TTC549 (cell line): ENCODE data around the gene PXN.
"Not testable (repeated sequence)": the region's sequence is repeated elsewhere in the genome, so short reads cannot be mapped to it uniquely, and the experiment has no call there.

Source experiments
- FAIRE-seq: peaks from 2 replicates; lab custom pipeline; 2012; peaks lifted over from hg19 to GRCh38; lab: Jason Lieb, UNC

Gene PXN

GRCh38 chr12:120241561-120242274 is 23.8 kb downstream of the PXN start:
- no peak for FAIRE-seq

- no peak for FAIRE-seq
Measured at GRCh38 chr12:120240495-120240833, 25.1 kb downstream of the PXN start.

- no peak for FAIRE-seq
Measured at GRCh38 chr12:120239776-120240494, 25.6 kb downstream of the PXN start.

DNA sequence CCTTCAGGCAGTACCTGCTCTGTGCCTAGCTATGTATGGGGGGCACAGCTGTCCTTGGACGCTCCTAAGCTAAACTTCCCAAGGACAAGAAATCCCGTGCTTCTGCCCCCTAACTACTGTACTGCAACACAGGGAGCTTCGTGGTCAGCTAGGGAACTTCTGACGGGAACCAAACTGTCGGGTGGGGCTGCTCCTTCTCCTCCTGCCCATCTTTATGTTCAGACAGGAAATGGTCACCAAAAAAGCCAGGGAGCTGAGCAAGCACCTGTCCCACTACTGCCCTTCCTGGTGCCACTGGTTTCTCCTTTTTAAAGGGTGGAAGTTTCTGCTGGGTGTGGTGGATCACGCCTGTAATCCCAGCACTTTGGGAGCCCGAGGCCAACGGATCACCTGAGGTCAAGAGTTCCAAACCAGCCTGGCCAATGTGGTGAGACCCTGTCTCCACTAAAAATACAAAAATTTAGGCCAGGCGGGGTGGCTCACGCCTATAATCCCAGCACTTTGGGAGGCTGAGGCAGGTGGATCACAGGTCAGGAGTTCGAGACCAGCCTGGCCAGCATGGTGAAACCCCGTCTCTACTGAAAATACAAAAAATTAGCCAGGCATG is 26.6 kb downstream of the PXN start:
- no peak for FAIRE-seq

DNA sequence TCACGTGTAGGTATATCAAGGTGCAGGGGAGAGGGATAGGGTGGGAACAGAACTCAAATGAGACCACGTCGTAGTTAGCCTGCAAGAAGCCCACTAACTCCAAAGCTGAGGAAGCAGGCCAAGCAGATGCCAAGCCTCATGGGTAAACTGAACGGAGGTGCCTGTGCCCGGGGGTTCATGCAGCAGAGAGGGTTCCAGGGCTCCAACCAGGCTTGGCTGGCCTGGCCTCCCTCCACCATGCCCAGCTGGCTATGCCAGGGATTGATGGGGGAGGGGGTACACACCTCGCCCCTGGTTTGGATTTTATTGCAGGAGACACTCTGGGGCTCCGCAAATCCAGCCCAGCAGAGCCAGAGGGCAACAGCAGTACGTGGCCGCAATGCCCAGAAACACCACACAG is 27.3 kb downstream of the PXN start:
- FAIRE-seq = no peak

DNA sequence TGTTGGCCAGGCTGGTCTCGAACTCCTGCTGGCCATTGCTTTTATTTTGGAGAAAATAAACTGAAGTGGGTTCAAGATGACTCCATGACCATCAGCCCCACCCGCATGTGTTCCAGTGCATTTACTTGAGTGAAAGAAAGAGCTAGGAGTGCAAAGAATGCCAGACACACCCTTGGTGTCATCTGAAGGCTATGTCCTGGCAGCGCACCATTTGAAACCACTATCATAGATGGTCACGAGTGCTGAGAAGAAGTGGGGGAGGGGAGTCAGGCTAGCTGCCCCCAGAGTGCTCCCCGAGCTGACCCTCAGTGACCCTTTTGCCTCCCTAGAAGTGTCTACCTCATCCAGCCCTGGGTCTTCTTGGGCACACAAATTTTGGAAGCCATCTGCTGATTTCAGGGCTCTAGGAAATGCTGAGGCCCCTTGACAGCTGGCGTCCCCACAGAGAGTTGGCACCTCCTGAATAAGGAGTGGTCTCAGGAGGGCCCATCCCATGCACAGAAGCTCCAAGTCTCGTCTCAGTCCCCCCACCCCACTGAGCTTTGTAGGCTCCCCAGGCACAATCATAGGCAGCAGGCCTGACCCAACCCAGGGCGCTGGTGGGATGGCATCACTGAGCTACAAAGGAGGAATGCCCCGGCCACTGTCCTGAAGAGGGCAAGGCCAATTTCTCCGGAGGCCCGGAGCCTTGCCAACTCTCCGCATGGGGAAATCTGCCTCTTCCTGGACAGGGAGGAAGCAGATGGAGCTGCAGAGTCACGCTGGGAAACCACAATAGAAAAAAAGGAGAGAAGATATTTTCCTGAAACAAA is 28.0 kb downstream of the PXN start:
- FAIRE-seq = no peak

GRCh38 chr12:120236809-120237208 is 28.7 kb downstream of the PXN start:
- not testable (repeated sequence) for FAIRE-seq

- no peak for FAIRE-seq
Measured at GRCh38 chr12:120235369-120236323, 29.9 kb downstream of the PXN start.

DNA sequence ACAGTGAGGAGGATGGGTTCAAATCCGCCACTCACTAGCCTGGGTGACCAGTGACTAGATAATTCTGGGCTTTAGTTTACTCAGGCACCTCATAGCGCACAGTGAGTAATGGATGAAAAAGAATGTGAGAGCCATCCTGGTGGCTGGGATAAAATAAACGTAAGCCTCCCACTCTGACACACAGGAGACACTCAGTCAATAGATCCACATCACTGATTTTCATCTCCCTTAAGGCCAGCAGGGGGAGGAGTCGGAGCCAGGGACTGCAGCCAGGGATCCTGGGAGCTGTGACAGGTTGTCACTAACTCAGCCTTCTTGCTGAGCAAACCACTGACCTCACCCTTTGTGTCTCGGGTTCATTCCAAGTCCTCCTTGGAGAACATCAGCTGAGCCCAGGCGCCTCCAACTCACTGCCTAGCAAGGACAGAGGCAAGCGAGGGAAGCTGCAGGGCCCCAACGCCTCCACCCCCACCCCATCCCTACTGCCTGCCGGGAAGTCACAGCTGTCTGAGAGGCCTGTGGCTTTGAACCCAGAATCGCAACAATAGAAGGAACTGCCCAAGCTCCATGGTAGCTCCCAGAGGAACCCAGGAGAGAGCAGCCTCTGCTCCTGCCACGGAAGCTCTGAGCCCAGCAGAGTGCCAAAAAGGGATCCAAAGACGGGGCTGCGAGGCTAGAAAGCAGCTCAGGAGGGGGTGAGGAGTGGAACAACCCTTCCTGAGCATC is 30.7 kb downstream of the PXN start:
- no peak for FAIRE-seq

GRCh38 chr12:120231316-120232011 is 34.1 kb downstream of the PXN start:
- FAIRE-seq = no peak

DNA sequence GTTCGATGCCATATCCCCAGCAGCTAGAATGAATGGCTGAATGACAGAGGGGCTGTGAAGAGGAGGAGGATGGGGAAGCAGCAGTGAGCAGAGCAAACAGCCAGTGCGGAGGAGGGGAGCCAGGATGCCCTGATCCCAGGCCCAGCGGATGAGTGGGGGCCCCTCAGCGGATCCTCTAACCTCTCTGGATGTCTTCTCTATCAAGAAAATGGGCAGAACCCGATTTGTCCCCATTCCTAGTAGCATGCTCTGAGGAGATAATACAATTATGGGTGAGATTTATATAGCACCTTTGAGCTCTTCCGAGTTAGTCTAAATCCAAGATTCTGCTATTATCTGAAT is 34.6 kb downstream of the PXN start:
- FAIRE-seq = no peak

- FAIRE-seq = no peak
Measured at GRCh38 chr12:120230326-120230973, 35.1 kb downstream of the PXN start.

- no peak for FAIRE-seq
Measured at GRCh38 chr12:120229487-120230325, 35.8 kb downstream of the PXN start.

GRCh38 chr12:120229071-120229486 is 36.5 kb downstream of the PXN start:
- no peak for FAIRE-seq

- FAIRE-seq = no peak
Measured at GRCh38 chr12:120228291-120229070, 37.0 kb downstream of the PXN start.

DNA sequence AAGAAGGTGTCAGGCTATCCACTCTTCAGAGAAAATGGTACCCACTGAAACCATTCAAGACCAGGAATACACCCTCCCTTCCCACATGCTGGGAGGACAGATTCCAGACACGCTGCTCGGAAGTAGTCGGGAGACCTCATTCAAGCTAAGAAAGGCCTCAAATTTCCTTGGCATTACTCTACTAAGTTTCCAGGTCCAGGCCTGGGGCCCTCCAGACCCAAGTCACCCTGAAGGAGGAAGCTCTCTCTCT is 37.6 kb downstream of the PXN start:
- no peak for FAIRE-seq

GRCh38 chr12:120227233-120228040 is 38.1 kb downstream of the PXN start:
- FAIRE-seq = no peak
